Activated naive CD8-positive, alpha-beta T cell treated with anti-CD3 and anti-CD28 coated beads, Interleukin-2, amount 50 U/mL, for 24 hours (primary cell): Measurements from ENCODE around the gene STX5.
"Not testable (repeated sequence)": the region's sequence is repeated elsewhere in the genome, so short reads cannot be mapped to it uniquely, and the experiment has no call there.

Experiments used
- ATAC-seq: fragments of 150-1000 bp; cut with Tn5 transposase; one replicate; pipeline ENCODE4 v1.10.0; 2021
- DNase-seq: peaks from one replicate; pipeline ENCODE4 v3.0.0; 2021
- H3K27ac Mint-ChIP-seq: one replicate; pipeline ENCODE4 v1.8.0; 2021; ENCODE audit warnings: mild to moderate bottlenecking, mixed read lengths
- H3K27me3 Mint-ChIP-seq: one replicate; pipeline ENCODE4 v1.8.0; 2021; ENCODE audit warnings: mixed read lengths
- H3K36me3 Mint-ChIP-seq: one replicate; pipeline ENCODE4 v1.8.0; 2021; ENCODE audit warnings: low read depth, mixed read lengths
- H3K4me1 Mint-ChIP-seq: one replicate; pipeline ENCODE4 v1.8.0; 2021; ENCODE audit warnings: mixed read lengths
- H3K4me3 Mint-ChIP-seq: one replicate; pipeline ENCODE4 v1.8.0; 2021; ENCODE audit warnings: mild to moderate bottlenecking, moderate library complexity, mixed read lengths
- H3K9me3 Mint-ChIP-seq: one replicate; pipeline ENCODE4 v1.8.0; 2021; ENCODE audit warnings: mixed read lengths

STX5 gene

GRCh38 chr11:62788991-62789390 lies 42.9 kb downstream of the STX5 start:
- Mint-ChIP-seq H3K36me3 (peaks cover 33% of the 10 kb centered on the region), H3K4me1 (peaks cover 53% of the 10 kb centered on the region)

GRCh38 chr11:62787005-62787759 lies 44.7 kb downstream of the STX5 start, which contains the start of gene TMEM179B:
Gene TMEM179B (plus strand): TSS chr11:62787402. CDS start chr11:62787432, 30 bp downstream.
- peak within 1 kb of the TSS; percentile 84 for H3K27ac Mint-ChIP-seq
- no peaks in the 10 kb centered on the region for H3K27me3 Mint-ChIP-seq
- peaks cover 23% of the 10 kb centered on the region for H3K36me3 Mint-ChIP-seq
- DNase-seq (peak; percentile 99), ATAC-seq (peak; percentile 79)
- peak within 1 kb of the TSS; percentile 92 for H3K4me3 Mint-ChIP-seq
- H3K9me3 Mint-ChIP-seq = no peaks in the 10 kb centered on the region
- H3K4me1 Mint-ChIP-seq = peaks cover 47% of the 10 kb centered on the region

More at GRCh38 chr11:62788991-62789390, 42.9 kb downstream of the STX5 start:
- no peaks in the 10 kb centered on the region for H3K27me3 Mint-ChIP-seq
- no peak for ATAC-seq
- H3K9me3 Mint-ChIP-seq = no peaks in the 10 kb centered on the region
- peak overlapping the region; percentile 89 for H3K27ac Mint-ChIP-seq
- peak overlapping the region; percentile 92 for H3K4me3 Mint-ChIP-seq
- DNase-seq = no peak

DNA sequence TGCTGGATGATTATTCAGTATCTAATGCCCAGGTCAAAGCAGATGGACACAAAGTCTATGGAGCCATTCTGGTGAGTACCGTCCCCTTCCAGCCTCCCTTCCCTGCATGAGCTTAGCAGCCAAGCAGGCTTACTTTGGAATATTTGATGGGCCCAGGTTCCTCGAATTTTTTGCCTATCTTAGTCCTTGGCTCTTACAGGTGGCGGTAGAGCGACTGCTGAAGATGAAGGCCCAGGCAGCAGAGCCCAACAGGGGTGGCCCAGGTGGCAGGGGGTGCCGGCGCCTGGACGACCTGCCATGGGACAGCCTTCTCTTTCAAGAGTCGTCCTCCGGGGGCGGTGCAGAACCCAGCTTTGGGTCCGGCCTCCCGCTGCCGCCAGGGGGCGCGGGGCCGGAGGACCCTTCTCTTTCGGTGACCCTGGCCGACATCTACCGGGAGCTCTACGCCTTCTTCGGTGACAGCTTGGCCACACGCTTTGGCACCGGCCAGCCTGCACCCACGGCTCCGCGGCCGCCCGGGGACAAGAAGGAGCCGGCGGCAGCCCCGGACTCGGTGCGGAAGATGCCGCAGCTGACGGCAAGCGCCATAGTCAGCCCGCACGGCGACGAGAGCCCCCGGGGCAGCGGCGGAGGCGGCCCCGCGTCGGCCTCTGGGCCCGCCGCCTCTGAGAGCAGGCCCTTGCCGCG lies 45.4 kb downstream of the STX5 start:
- Mint-ChIP-seq H3K27ac (peak overlapping the region; percentile 84), H3K9me3 (no peaks in the 10 kb centered on the region), H3K4me1 (peaks cover 44% of the 10 kb centered on the region), H3K36me3 (peaks cover 20% of the 10 kb centered on the region), H3K27me3 (no peaks in the 10 kb centered on the region), H3K4me3 (peak overlapping the region; percentile 83)
- ATAC-seq (peak; percentile 75), DNase-seq (peak; percentile 90)

GRCh38 chr11:62782753-62783152 lies 49.1 kb downstream of the STX5 start:
- ATAC-seq (no peak), DNase-seq (no peak)
- H3K9me3 Mint-ChIP-seq = no peaks in the 10 kb centered on the region
- peaks cover 12% of the 10 kb centered on the region for H3K4me1 Mint-ChIP-seq
- no peaks in the 10 kb centered on the region for H3K36me3 Mint-ChIP-seq
- H3K4me3 Mint-ChIP-seq = no peak overlapping the region
- H3K27me3 Mint-ChIP-seq = no peaks in the 10 kb centered on the region
- H3K27ac Mint-ChIP-seq = no peak overlapping the region

DNA sequence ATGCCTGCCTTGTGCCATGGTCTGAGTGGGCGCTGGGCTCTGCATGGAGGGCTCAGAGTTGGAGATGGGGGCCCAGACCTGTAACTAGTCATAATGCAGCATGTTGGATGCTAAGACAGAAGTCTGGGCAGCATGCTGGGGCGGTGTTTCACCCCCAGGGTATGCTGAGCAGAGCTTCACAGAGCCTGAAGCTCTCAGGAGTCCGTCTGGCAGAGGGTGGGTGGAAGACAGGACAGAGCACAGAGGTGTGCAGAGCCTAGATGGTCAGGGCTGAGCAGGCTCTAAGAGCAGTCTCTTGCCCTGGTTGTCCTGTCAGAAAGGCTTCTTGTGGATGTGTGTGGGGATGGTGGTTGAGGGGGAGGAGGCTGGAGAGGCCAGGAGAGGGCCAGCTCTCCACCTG lies 53.4 kb downstream of the STX5 start:
- Mint-ChIP-seq H3K4me1 (peaks cover 12% of the 10 kb centered on the region), H3K9me3 (no peaks in the 10 kb centered on the region), H3K27me3 (no peaks in the 10 kb centered on the region), H3K4me3 (no peak overlapping the region), H3K36me3 (peaks cover 10% of the 10 kb centered on the region), H3K27ac (no peak overlapping the region)
- ATAC-seq (peak; percentile 16), DNase-seq (no peak)

DNA sequence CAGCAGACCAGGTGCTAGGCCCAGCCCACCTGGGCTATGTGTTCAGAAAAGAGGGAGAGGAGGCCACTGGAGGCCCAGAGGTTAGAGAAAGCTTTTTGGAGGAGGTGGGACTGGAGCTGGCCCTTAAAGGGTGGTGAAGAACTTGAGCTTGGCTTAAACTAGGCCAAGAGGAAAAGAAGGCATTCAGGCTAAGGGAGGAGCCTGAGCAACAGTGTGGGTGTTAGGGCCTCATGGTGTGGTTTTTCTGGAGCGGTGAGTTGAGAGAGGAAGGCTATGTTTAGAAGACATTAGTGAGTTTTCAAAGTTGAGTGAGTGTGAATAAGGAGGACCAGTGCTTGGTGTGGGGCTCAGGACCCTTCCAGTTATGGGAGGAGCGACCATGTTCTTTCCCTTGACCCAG lies 54.5 kb downstream of the STX5 start:
- DNase-seq = no peak
- ATAC-seq = peak; percentile 30
- Mint-ChIP-seq H3K27me3 (no peaks in the 10 kb centered on the region), H3K4me3 (peak overlapping the region; percentile 15), H3K4me1 (peaks cover 13% of the 10 kb centered on the region), H3K27ac (peak overlapping the region; percentile 88), H3K36me3 (peaks cover 10% of the 10 kb centered on the region), H3K9me3 (no peaks in the 10 kb centered on the region)

GRCh38 chr11:62775646-62776045 lies 56.2 kb downstream of the STX5 start:
- DNase-seq (no peak), ATAC-seq (no peak)
- no peaks in the 10 kb centered on the region for H3K27me3 Mint-ChIP-seq
- H3K4me1 Mint-ChIP-seq = peaks cover 23% of the 10 kb centered on the region
- H3K9me3 Mint-ChIP-seq = no peaks in the 10 kb centered on the region
- no peak overlapping the region for H3K4me3 Mint-ChIP-seq
- H3K27ac Mint-ChIP-seq = no peak overlapping the region
- H3K36me3 Mint-ChIP-seq = peaks cover 10% of the 10 kb centered on the region

DNA sequence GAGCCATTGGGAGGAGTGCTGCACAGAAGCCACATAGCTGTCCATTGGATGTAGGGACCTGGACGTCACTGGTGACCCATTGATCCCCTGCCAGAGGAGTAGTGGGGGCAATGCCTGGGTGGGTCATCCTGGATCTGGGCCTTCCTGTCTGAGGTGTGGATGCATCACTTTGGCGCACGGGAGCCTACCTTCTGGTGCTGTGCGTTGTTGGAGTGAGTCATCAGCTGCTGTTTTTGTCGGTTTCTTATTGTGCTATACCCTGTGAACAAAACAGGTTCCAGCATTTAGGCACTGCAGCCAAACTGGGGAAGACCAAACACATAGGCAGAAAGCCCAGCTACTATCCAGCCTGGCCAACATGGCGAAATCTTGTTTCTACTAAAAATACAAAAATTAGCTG lies 57.4 kb downstream of the STX5 start:
- Mint-ChIP-seq H3K27ac (no peak overlapping the region), H3K4me1 (peaks cover 34% of the 10 kb centered on the region), H3K4me3 (no peak overlapping the region), H3K27me3 (no peaks in the 10 kb centered on the region), H3K9me3 (no peaks in the 10 kb centered on the region), H3K36me3 (peaks cover 10% of the 10 kb centered on the region)
- ATAC-seq (no peak), DNase-seq (no peak)

DNA sequence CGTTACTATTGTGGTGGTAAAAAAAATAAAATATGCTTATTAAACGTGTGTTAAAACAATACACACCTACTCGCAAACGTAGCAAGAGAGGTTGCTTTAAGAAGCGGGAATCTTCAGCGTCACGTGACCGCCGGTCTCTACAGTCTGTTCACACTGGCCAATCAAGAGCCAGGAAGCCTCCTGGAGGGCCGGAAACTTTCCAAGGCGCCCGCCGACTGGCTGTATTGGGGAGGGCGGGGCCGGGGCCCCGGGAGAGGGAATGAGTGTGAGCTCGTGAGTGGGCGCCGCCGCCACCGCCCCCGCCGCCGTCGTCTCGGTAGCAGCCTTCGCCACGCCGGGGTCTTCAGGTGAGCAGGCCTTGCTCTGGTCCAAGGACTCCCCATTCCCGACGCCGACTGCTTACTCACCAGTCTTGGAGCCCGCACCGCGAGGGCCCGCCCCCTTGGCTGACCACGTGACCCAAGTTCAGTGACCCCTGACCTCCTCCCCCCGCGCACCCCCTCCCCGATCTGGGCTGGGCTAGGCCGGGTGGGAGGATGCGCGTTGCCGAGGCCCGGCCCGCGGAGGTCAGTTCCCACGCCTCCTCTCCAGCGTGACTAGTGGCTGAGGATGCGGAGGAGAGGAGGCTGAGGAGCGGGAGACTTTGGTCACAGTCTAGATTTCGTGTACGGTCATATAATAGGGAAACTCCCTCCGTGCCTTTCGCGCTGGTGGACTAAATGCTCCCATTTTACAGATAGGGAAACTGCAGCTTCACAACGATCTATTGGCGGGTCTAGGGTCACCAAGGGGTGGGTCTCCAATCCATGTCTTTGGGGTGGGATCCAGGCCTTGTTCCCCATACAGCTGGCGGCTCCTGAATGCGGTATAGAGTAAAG lies 60.5 kb downstream of the STX5 start, which contains the start of gene TAF6L:
Gene TAF6L (plus strand): TSS at position 253 of the 878 bp plus-strand sequence. CDS start 4,388 bp downstream, outside the sequence.
- peak within 1 kb of the TSS; percentile 90 for H3K4me3 Mint-ChIP-seq
- peaks cover 27% of the 10 kb centered on the region for H3K4me1 Mint-ChIP-seq
- peak; percentile 87 for ATAC-seq
- no peaks in the 10 kb centered on the region for H3K27me3 Mint-ChIP-seq
- H3K27ac Mint-ChIP-seq = peak within 1 kb of the TSS; percentile 96
- H3K9me3 Mint-ChIP-seq = no peaks in the 10 kb centered on the region
- peaks cover 11% of the 10 kb centered on the region for H3K36me3 Mint-ChIP-seq
- peak; percentile 96 for DNase-seq

DNA sequence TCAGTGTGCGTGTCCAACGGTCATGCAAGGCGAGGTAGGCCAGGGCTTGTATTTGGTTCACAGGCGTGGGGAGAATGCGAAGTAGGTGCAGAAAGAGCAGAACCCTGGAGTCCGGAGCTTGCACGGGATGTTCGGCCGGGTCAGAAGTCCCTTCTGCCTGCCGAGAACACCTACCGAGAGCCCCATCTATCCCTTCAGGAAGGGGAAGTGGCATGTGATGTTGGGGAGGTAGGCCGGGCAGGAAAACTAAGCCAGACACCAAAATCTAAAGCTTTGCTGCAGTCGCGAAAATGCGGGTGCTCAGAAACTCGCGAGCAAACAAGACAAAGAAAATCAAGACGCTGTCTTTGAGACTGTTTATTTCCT lies 61.1 kb downstream of the STX5 start:
- ATAC-seq = no peak
- no peaks in the 10 kb centered on the region for H3K9me3 Mint-ChIP-seq
- peak; percentile 30 for DNase-seq
- peak overlapping the region; percentile 90 for H3K4me3 Mint-ChIP-seq
- peaks cover 27% of the 10 kb centered on the region for H3K4me1 Mint-ChIP-seq
- peak overlapping the region; percentile 96 for H3K27ac Mint-ChIP-seq
- H3K27me3 Mint-ChIP-seq = no peaks in the 10 kb centered on the region
- H3K36me3 Mint-ChIP-seq = peaks cover 11% of the 10 kb centered on the region

DNA sequence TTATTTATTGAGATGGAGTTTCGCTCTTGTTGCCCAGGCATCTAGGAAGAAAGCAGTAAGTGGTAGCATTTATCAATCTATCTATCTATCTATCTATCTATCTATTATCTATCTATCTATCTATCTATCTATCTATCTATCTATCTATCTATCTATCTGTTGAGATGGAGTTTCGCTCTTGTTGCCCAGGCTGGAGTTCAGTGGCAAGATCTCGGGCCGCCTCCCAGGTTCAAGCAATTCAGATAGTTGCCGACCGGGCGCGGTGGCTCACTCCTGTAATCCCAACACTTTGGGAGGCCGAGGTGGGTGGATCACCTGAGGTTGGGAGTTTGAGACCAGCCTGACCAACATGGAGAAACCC lies 71.0 kb downstream of the STX5 start:
- not testable (repeated sequence) for H3K27me3 Mint-ChIP-seq, ATAC-seq, H3K9me3 Mint-ChIP-seq
- Mint-ChIP-seq H3K4me1 (peaks cover 21% of the 10 kb centered on the region), H3K4me3 (peak overlapping the region; percentile 94), H3K27ac (peak overlapping the region; percentile 39), H3K36me3 (peaks cover 15% of the 10 kb centered on the region)
- peak; percentile 23 for DNase-seq

GRCh38 chr11:62757846-62758788 lies 73.7 kb downstream of the STX5 start:
- no peaks in the 10 kb centered on the region for H3K9me3 Mint-ChIP-seq
- ATAC-seq (no peak), DNase-seq (no peak)
- H3K27me3 Mint-ChIP-seq = peaks cover 2% of the 10 kb centered on the region
- no peak overlapping the region for H3K27ac Mint-ChIP-seq
- H3K36me3 Mint-ChIP-seq = peaks cover 10% of the 10 kb centered on the region
- H3K4me3 Mint-ChIP-seq = no peak overlapping the region
- peaks cover 29% of the 10 kb centered on the region for H3K4me1 Mint-ChIP-seq
